ENCODE results near the gene IZUMO4.

DNA sequence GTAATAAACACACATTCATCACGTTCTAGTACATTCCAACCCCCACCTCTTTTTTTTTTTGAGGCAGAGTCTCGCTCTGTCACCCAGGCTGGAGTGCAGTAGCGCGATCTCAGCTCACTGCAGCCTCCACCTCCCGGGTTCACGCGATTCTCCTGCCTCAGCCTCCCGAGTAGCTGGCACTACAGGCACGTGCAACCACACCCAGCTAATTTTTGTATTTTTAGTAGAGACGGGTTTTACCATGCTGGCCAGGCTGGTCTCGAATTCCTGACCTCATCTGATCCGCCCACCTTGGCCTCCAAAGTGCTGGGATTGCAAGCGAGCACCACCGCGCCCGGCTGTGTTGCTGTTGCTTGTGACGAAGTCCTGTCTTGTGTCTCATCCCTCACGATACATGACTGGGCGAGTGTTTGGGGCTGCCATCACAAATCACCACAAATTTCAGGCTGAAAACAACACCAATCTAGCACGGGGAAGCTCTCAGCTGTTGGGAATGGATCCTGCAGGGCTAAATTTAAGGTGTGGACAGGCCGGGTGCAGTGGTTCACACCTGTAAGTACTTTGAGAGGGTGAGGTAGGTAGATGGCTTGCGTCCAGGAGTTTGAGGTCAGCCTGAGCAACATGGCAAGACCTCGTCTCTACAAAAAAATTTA, 16.3 kb upstream of the IZUMO4 start:
- TF ChIP-seq, protein P1, sequence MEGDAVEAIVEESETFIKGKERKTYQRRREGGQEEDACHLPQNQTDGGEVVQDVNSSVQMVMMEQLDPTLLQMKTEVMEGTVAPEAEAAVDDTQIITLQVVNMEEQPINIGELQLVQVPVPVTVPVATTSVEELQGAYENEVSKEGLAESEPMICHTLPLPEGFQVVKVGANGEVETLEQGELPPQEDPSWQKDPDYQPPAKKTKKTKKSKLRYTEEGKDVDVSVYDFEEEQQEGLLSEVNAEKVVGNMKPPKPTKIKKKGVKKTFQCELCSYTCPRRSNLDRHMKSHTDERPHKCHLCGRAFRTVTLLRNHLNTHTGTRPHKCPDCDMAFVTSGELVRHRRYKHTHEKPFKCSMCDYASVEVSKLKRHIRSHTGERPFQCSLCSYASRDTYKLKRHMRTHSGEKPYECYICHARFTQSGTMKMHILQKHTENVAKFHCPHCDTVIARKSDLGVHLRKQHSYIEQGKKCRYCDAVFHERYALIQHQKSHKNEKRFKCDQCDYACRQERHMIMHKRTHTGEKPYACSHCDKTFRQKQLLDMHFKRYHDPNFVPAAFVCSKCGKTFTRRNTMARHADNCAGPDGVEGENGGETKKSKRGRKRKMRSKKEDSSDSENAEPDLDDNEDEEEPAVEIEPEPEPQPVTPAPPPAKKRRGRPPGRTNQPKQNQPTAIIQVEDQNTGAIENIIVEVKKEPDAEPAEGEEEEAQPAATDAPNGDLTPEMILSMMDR (conservative IDR thresholded peaks at IDR 0.05; ENCODE audit: low read depth, low read length) = no peak
- no peak for TF ChIP-seq EZH2 (IDR thresholded peaks at IDR 0.05; ENCODE audit: borderline replicate concordance, low read depth, low read length, poor library complexity, severe bottlenecking)
